ENCODE results near the gene MBLAC1. TPM values are rescaled to one million over a fixed set of nuclear protein-coding genes. Genes with fewer than 3 reads are reported as not detected.

MBLAC1 gene
- total RNA-seq, 1 donor from 2014 or later: not detected

GRCh38 chr7:100170101-100170897 lies 43.5 kb downstream of the MBLAC1 start:
- DNase-seq (ENCODE audit: low spot score in 2 of 2): no peak
- no peaks in the 10 kb centered on the region for H3K36me3 ChIP-seq
- peaks cover 2 to 10% of the 10 kb centered on the region in 2 donors for H3K4me1 ChIP-seq
- H3K27me3 ChIP-seq: no peaks in the 10 kb centered on the region
- H3K9me3 ChIP-seq: no peaks in the 10 kb centered on the region
- no peak overlapping the region for H3K4me3 ChIP-seq
- intact Hi-C loops (cut with DNase I): no loop called here
- H3K27ac ChIP-seq: no peak overlapping the region
- no peak for TF ChIP-seq CTCF (IDR thresholded peaks at IDR 0.05)

- Histone ChIP-seq H3K9me3 (no peaks in the 10 kb centered on the region), H3K36me3 (no peaks in the 10 kb centered on the region), H3K4me3 (peak overlapping the region; percentile 56 to 68), H3K4me1 (peaks cover 2 to 10% of the 10 kb centered on the region in 2 donors), H3K27me3 (no peaks in the 10 kb centered on the region), H3K27ac (no peak overlapping the region)
- intact Hi-C loops (cut with DNase I): no loop called here
- TF ChIP-seq CTCF (IDR thresholded peaks at IDR 0.05): no peak
- DNase-seq (ENCODE audit: low spot score in 2 of 2): no peak
Observed at GRCh38 chr7:100171087-100171681, 44.4 kb downstream of the MBLAC1 start.

- no peak overlapping the region for H3K27ac ChIP-seq
- intact Hi-C loops (cut with DNase I): no loop called here
- H3K9me3 ChIP-seq: no peaks in the 10 kb centered on the region
- H3K4me3 ChIP-seq: peak overlapping the region; percentile 56 to 68
- H3K36me3 ChIP-seq: no peaks in the 10 kb centered on the region
- H3K27me3 ChIP-seq: no peaks in the 10 kb centered on the region
- no peak for TF ChIP-seq CTCF (IDR thresholded peaks at IDR 0.05)
- H3K4me1 ChIP-seq: peaks cover 2 to 12% of the 10 kb centered on the region in 2 donors
- no peak for DNase-seq (ENCODE audit: low spot score in 2 of 2)
Observed at GRCh38 chr7:100171840-100172239, 45.1 kb downstream of the MBLAC1 start.

- TF ChIP-seq CTCF (IDR thresholded peaks at IDR 0.05): no peak
- no peak for DNase-seq (ENCODE audit: low spot score in 2 of 2)
- intact Hi-C loops (cut with DNase I): no loop called here
- H3K4me3 ChIP-seq: no peak overlapping the region
- peaks cover 5 to 14% of the 10 kb centered on the region in 2 donors for H3K4me1 ChIP-seq
- H3K9me3 ChIP-seq: no peaks in the 10 kb centered on the region
- no peak overlapping the region for H3K27ac ChIP-seq
- H3K27me3 ChIP-seq: no peaks in the 10 kb centered on the region
- H3K36me3 ChIP-seq: no peaks in the 10 kb centered on the region
Observed at GRCh38 chr7:100173806-100174495, 47.2 kb downstream of the MBLAC1 start.

- DNase-seq (ENCODE audit: low spot score in 2 of 2): no peak
- intact Hi-C loops (cut with DNase I): no loop called here
- TF ChIP-seq CTCF (IDR thresholded peaks at IDR 0.05): no peak
Observed at GRCh38 chr7:100174582-100174981, 47.8 kb downstream of the MBLAC1 start.

More at GRCh38 chr7:100174582-100174981, 47.8 kb downstream of the MBLAC1 start:
- H3K4me1 ChIP-seq: peaks cover 5 to 12% of the 10 kb centered on the region in 2 donors
- H3K27me3 ChIP-seq: no peaks in the 10 kb centered on the region
- no peaks in the 10 kb centered on the region for H3K9me3 ChIP-seq
- H3K36me3 ChIP-seq: no peaks in the 10 kb centered on the region
- H3K27ac ChIP-seq: no peak overlapping the region
- H3K4me3 ChIP-seq: no peak overlapping the region

All from ascending aorta (tissue), 2 donors.